Astrocyte (in vitro differentiated cells and primary cell): ENCODE data around the gene HTR3C.

Source experiments
- EZH2 ChIP-seq: IDR thresholded peaks from 2 replicates; pipeline ENCODE4 v1.6.1; 2012; ENCODE audit warnings: mild to moderate bottlenecking, low read length, inconsistent platforms; ENCODE audit not compliant: insufficient read depth
- TF ChIP-seq, protein P1 (sequence below): IDR thresholded peaks from 2 replicates; pipeline ENCODE4 v1.5.1; 2011; ENCODE audit warnings: low read depth, mild to moderate bottlenecking, inconsistent platforms, low read length, moderate library complexity; ENCODE audit not compliant: insufficient read depth

DNA sequence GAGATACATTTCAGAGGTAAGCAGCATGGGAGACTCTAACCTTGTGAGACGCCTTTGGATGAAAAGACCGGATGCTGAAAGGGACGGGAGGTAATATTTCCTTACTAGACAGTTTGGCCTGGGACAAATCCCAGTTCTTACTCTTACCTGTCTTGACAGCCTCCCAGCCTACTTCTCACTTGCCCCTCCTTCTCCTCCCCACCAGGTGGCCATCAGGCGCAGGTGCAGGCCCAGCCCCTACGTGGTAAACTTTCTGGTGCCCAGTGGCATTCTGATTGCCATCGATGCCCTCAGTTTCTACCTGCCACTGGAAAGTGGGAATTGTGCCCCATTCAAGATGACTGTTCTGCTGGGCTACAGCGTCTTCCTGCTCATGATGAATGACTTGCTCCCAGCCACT is 15.0 kb upstream of the HTR3C start:
- TF ChIP-seq, protein P1, sequence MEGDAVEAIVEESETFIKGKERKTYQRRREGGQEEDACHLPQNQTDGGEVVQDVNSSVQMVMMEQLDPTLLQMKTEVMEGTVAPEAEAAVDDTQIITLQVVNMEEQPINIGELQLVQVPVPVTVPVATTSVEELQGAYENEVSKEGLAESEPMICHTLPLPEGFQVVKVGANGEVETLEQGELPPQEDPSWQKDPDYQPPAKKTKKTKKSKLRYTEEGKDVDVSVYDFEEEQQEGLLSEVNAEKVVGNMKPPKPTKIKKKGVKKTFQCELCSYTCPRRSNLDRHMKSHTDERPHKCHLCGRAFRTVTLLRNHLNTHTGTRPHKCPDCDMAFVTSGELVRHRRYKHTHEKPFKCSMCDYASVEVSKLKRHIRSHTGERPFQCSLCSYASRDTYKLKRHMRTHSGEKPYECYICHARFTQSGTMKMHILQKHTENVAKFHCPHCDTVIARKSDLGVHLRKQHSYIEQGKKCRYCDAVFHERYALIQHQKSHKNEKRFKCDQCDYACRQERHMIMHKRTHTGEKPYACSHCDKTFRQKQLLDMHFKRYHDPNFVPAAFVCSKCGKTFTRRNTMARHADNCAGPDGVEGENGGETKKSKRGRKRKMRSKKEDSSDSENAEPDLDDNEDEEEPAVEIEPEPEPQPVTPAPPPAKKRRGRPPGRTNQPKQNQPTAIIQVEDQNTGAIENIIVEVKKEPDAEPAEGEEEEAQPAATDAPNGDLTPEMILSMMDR = no peak
- no peak for TF ChIP-seq EZH2
